Upper lobe of left lung (tissue), 6 donors: ENCODE measurements around the gene MOCOS. TPM values are rescaled to one million over a fixed set of nuclear protein-coding genes. Genes with fewer than 3 reads are reported as not detected.

ENCODE experiments used
- ATAC-seq, 2 donors: fragments of 200-7000 bp; cut with Tn5 transposase; one replicate each; pipeline ENCODE4 v1.9.1; 2022; ENCODE audit warnings: mild to moderate bottlenecking in 2 of 2, moderate library complexity in 2 of 2; ENCODE audit not compliant: low FRiP score in 2 of 2
- DNase-seq, 2 donors: peaks; one replicate each; pipeline ENCODE4 v3.0.0-alpha.2; 2019 to 2020
- H3K27ac ChIP-seq, 4 donors: fragments of 200-600 bp; sonication (generic); one replicate each; pipeline ENCODE4 v1.5.1; 2016 to 2019
- H3K27me3 ChIP-seq, 4 donors: fragments of 200-600 bp; sonication (generic); one replicate each; pipeline ENCODE4 v1.5.1; 2017 to 2019
- H3K36me3 ChIP-seq, 4 donors: fragments of 200-600 bp; sonication (generic); one replicate each; pipeline ENCODE4 v1.5.1; 2016 to 2019
- H3K4me1 ChIP-seq, 4 donors: fragments of 200-600 bp; sonication (generic); one replicate each; pipeline ENCODE4 v1.5.1; 2018 to 2019
- H3K4me3 ChIP-seq, 4 donors: fragments of 200-600 bp; sonication (generic); one replicate each; pipeline ENCODE4 v1.5.1; 2017 to 2019; ENCODE audit warnings: mild to moderate bottlenecking in 2 of 4, moderate library complexity in 1 of 4
- H3K9me3 ChIP-seq, 4 donors: fragments of 200-600 bp; sonication (generic); one replicate each; pipeline ENCODE4 v1.5.1; 2018 to 2019
- CTCF ChIP-seq, 6 experiments: fragments of 450-650 bp in 4 of 6; fragments of 200-600 bp in 2 of 6; sonication (generic) in 2 of 6; IDR thresholded peaks; one replicate each; pipeline ENCODE4 v1.5.1; 2016 to 2019; ENCODE audit warnings: antibody characterized with exemption in 6 of 6
- EP300 ChIP-seq, 4 donors: sonication (generic); formaldehyde crosslinking; IDR thresholded peaks; one replicate each; pipeline ENCODE4 v1.5.1; 2017; ENCODE audit warnings: antibody characterized with exemption in 4 of 4, control low read depth in 2 of 4
- POLR2A ChIP-seq, 4 donors: fragments of 450-650 bp; IDR thresholded peaks; one replicate each; pipeline ENCODE4 v1.5.1; 2016 to 2017; ENCODE audit warnings: antibody characterized with exemption in 4 of 4, mild to moderate bottlenecking in 2 of 4
- POLR2AphosphoS5 ChIP-seq, 2 donors: sonication (generic); formaldehyde crosslinking; IDR thresholded peaks; one replicate each; pipeline ENCODE4 v1.5.1; 2017; ENCODE audit warnings: antibody characterized with exemption in 2 of 2
- WGBS, 2 donors: methylation state at CpG; one replicate each; pipeline ENCODE4 v1.1.5; 2017 to 2018; 5-methylcytosine and 5-hydroxymethylcytosine counted together
- total RNA-seq, 6 donors: library from RNA; depleted of rRNA in 4 of 6; stranded (reverse); fragments of >200 nt in 4 of 6; gene quantifications; one replicate each; pipeline versions ENCODE4 v1.1.0 to v1.2.1, GENCODE V29; 2016 to 2021
- donor health status: DM: no; HTN: no; CAD: no; lungs with moderate emphysema.
- donor health status: DM: no; HTN: yes; CAD: no; lungs with severe emphysema.

The MOCOS gene
- total RNA-seq, 6 donors from 2014 or later: 1.9 to 4.7 (median 3.8) TPM

GRCh38 chr18:36284268-36284667 lies 97.0 kb downstream of the MOCOS start:
- Histone ChIP-seq H3K4me1 (no peaks in the 10 kb centered on the region), H3K27me3 (no peaks in the 10 kb centered on the region), H3K9me3 (peaks cover 0 to 6% (median 2%) of the 10 kb centered on the region in 4 donors), H3K36me3 (no peaks in the 10 kb centered on the region), H3K27ac (no peak overlapping the region), H3K4me3 (no peak overlapping the region)
- ATAC-seq: no peak
- WGBS, 2 donors: 73 to 81% methylated on average over 2 to 4 of the region's 4 CpGs
- no peak for DNase-seq
- TF ChIP-seq POLR2A (IDR thresholded peaks at IDR 0.05) (no peak), CTCF (IDR thresholded peaks at IDR 0.05) (no peak), EP300 (IDR thresholded peaks at IDR 0.05) (no peak), POLR2AphosphoS5 (IDR thresholded peaks at IDR 0.05) (no peak)

- DNase-seq: no peak
- H3K4me3 ChIP-seq: no peak overlapping the region
- no peaks in the 10 kb centered on the region for H3K36me3 ChIP-seq
- ATAC-seq: peak; percentile 59 to 79
- no peak overlapping the region for H3K27ac ChIP-seq
- peaks cover 0 to 6% (median 2%) of the 10 kb centered on the region in 4 donors for H3K9me3 ChIP-seq
- no peak for TF ChIP-seq EP300 (IDR thresholded peaks at IDR 0.05)
- TF ChIP-seq CTCF (IDR thresholded peaks at IDR 0.05): peak; percentile 73 to 90 (median 82)
- no peaks in the 10 kb centered on the region for H3K4me1 ChIP-seq
- 31 to 32% methylated on average over 6 of the region's 6 CpGs for WGBS, 2 donors
- no peaks in the 10 kb centered on the region for H3K27me3 ChIP-seq
Observed at GRCh38 chr18:36284671-36285295, 97.5 kb downstream of the MOCOS start.

- Histone ChIP-seq H3K4me3 (no peak overlapping the region), H3K27ac (no peak overlapping the region), H3K4me1 (no peaks in the 10 kb centered on the region), H3K9me3 (peaks cover 0 to 6% (median 2%) of the 10 kb centered on the region in 4 donors), H3K36me3 (no peaks in the 10 kb centered on the region), H3K27me3 (no peaks in the 10 kb centered on the region)
- no peak for TF ChIP-seq POLR2A (IDR thresholded peaks at IDR 0.05)
- TF ChIP-seq CTCF (IDR thresholded peaks at IDR 0.05): no peak
- TF ChIP-seq POLR2AphosphoS5 (IDR thresholded peaks at IDR 0.05): no peak
- no peak for TF ChIP-seq EP300 (IDR thresholded peaks at IDR 0.05)
- ATAC-seq: peak in 1 of 2 donors; percentile 47
- no peak for DNase-seq
- 91 to 95% methylated on average over 2 of the region's 2 CpGs for WGBS, 2 donors
Observed at GRCh38 chr18:36287653-36288052, 100.4 kb downstream of the MOCOS start.

- Histone ChIP-seq H3K27ac (no peak overlapping the region), H3K27me3 (no peaks in the 10 kb centered on the region), H3K4me3 (no peak overlapping the region), H3K9me3 (peaks cover 0 to 6% (median 2%) of the 10 kb centered on the region in 4 donors), H3K36me3 (no peaks in the 10 kb centered on the region), H3K4me1 (no peaks in the 10 kb centered on the region)
- ATAC-seq (no peak), DNase-seq (no peak)
- TF ChIP-seq CTCF (IDR thresholded peaks at IDR 0.05) (no peak), POLR2AphosphoS5 (IDR thresholded peaks at IDR 0.05) (no peak), EP300 (IDR thresholded peaks at IDR 0.05) (no peak), POLR2A (IDR thresholded peaks at IDR 0.05) (no peak)
Observed at GRCh38 chr18:36288689-36289088, 101.4 kb downstream of the MOCOS start.

GRCh38 chr18:36294031-36294430 lies 106.7 kb downstream of the MOCOS start:
- H3K4me3 ChIP-seq: no peak overlapping the region
- H3K9me3 ChIP-seq: no peaks in the 10 kb centered on the region
- no peaks in the 10 kb centered on the region for H3K36me3 ChIP-seq
- peaks cover 15 to 27% (median 23%) of the 10 kb centered on the region in 4 donors for H3K4me1 ChIP-seq
- H3K27ac ChIP-seq: no peak overlapping the region
- no peak for ATAC-seq
- DNase-seq: no peak
- H3K27me3 ChIP-seq: peaks cover 0 to 22% (median 8%) of the 10 kb centered on the region in 4 donors
- 80 to 86% methylated on average over 1 of the region's 1 CpG for WGBS, 2 donors
- no peak for TF ChIP-seq POLR2A (IDR thresholded peaks at IDR 0.05)
- no peak for TF ChIP-seq CTCF (IDR thresholded peaks at IDR 0.05)
- TF ChIP-seq EP300 (IDR thresholded peaks at IDR 0.05): no peak
- no peak for TF ChIP-seq POLR2AphosphoS5 (IDR thresholded peaks at IDR 0.05)
